Cardiac septum (tissue), 1 donor: Measurements from ENCODE around the gene C2orf80. TPM values are rescaled to one million over a fixed set of nuclear protein-coding genes. Genes with fewer than 3 reads are reported as not detected.

ENCODE experiments used
- DNase-seq: peaks from one replicate; pipeline ENCODE4 v3.0.0-alpha.2; 2020; ENCODE audit warnings: low spot score
- intact Hi-C: fragments of 100-400 bp; cut with DNase I; formaldehyde crosslinking; loops from one replicate; pipeline ENCODE4 v1.14.0; 2022
- total RNA-seq: library from RNA; stranded (reverse); fragmentation: NEBNext Ultra II Directional; extraction: Animal tissue kit (Norgen Biotek cat#: 25700); gene quantifications from one replicate; pipeline ENCODE4 v1.2.1, GENCODE V29; 2021
- donor health status: DM: no; HTN: no; CAD: no.

C2orf80 gene
- total RNA-seq, 1 donor from 2014 or later = not detected

DNA sequence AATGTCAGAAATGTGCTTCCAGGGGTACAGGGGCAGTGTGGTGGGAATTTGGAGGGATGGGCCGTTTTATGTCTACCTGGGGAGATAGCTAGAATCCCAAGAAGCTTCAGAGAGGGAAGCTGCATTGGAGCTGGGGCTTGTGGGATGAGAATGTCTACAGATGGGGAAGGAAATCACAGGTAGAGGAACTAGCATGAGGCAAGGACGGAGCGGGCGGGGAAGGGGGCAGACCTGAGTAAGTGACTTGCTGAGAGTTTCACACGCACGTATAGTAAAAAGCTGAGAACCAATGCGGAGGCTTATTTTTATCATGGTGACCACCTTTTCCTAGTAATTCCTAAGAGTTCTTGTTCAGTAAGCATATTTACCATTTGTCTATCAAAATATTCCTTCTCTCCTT, 6.3 kb downstream of the C2orf80 start:
- intact Hi-C loops = no loop called here
- no peak for DNase-seq

DNA sequence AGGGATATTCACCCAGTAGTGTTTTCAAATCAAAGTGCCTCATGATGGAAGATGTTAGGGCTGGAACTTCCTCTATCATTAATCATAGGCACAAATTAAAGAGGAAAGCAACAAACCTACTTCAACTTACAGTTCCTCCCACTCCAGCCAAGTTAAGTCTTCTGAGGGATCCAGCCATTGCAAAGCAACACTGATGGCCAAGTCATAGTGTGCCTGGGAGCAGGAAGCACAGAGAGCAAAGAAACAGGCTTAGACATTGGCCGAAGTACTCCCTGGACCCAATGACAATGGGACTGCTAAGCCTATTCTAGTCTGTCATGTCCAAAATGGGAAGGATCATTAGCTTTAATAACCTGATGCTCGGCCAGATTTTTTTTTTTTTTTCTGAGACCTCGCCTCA, 7.0 kb downstream of the C2orf80 start:
- DNase-seq = no peak
- intact Hi-C loops = no loop called here

- DNase-seq = no peak
- intact Hi-C loops = no loop called here
Observed at GRCh38 chr2:208179028-208179609, 10.7 kb downstream of the C2orf80 start.

DNA sequence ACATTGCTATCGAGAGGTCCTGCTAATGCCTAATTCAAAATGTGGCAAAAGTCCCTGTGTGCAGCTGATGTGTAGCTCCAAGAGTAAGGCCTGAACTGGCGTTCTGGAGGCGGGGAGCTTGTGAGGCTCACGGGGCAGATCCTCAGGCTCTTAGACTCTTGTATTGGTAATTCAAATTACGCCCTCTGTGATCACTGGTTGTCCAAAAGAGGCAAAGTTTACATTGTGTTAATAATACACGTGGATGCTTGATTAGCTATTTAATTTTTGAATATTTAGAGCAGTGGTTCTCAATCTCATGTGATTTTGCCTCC, 14.0 kb downstream of the C2orf80 start:
- intact Hi-C loops = loop anchor here (1.0 kb wide), 1 partner anchor 80 kb away; the partner anchor contains the start of gene IDH1

DNA sequence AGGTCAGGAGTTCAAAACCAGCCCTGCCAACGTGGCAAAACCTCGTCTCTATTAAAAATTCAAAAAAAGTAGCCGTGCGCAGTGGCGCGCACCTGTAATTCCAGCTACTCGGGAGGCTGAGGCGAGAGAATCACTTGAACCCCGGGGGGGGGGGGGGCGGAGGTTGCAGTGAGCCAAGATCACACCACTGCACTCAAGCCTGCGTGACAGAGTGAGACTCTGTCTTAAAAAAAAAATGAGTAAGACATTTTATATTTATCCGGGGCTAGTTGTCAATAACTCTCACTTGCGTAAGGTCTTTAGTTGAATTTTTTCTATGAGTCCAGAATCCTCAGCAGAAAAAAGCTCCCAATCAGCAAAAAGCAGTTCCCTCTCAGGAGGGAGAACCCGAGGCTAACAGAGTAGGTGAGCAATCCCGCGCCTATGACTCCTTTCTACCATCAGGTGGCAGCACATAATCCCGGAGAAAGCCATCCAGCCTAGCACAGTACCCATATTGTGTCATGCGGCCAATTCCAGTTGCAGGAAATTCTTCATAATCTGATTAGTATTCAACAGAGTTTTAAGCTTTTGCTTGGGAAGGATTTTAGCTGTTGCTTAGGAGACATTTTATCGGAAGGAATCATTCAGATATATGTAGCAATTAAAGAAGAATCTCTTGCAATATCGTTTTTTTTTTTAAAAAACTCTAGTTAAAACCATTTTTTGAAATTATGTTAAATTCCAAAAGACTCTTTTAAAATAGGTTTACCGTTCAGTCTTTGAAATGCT, 14.6 kb downstream of the C2orf80 start:
- intact Hi-C loops = loop anchor here (1.0 kb wide), 1 partner anchor 80 kb away; the partner anchor contains the start of gene IDH1
- peak; percentile 80 for DNase-seq

More for the DNA sequence above, 14.0 kb downstream of the C2orf80 start:
- no peak for DNase-seq

- DNase-seq = no peak
- intact Hi-C loops = no loop called here
Observed at GRCh38 chr2:208174144-208174543, 15.7 kb downstream of the C2orf80 start.

- intact Hi-C loops = no loop called here
- DNase-seq = no peak
Observed at GRCh38 chr2:208172125-208172524, 17.7 kb downstream of the C2orf80 start.

DNA sequence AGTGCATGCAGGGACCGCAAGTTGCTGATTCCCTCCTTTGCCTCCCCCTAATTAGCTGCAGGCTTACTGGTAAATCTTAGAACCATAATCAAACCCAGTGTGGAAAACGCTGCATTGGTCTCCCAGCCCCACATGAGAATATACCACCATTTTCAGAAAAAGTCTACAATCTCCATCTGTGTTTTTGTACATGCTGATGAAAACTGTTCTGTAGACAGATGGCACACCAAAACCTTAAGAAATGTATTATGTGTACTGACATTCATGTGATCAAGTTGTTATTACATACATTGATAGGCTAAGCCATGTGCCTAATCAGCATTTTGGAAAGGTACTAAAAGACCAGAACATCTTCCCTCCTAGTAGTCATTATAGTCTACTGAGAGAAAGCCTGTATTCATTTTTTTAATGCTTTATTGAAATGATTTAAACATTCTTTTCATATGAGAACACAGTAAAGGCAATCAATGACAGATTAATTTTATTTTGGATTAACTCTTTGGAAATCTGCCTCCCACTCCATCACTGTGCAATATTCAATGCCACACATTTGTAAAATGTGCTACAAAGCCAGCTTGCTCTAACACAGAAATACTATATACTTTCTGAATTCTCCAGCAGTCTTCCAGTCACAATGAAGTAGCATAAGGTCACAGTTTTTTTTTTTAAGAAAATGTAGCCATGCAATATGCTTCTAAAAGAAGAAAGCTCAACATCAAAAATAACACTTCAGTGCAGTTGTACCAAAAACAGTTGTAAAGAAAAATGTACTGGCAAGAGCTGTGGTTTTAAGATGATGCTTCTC, 24.7 kb downstream of the C2orf80 start:
- no peak for DNase-seq
- intact Hi-C loops = no loop called here

GRCh38 chr2:208163489-208163888, 26.3 kb downstream of the C2orf80 start, which contains the start of gene CRYGA:
CRYGA (minus strand) TSS chr2:208163589; CDS start chr2:208163556, 33 bp downstream.
- intact Hi-C loops = no loop called here
- no peak for DNase-seq

DNA sequence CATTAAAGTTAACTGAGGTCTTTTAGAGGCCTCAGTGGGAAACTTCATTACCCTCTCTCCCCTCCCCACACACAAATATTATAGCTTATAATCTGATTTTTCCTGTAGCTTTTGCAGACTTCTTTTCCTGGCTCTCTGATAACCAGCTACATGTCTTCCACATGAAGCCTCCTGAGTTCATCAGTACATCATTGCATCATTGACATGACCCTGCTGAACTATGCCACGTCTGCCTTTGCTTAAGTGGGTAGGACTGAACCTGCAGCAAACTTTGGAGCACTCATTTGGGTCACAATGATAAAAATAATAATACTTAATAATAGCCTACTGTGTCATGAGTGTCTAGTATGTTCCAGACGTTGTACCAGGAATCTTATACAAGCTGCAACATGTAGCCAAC, 33.4 kb downstream of the C2orf80 start:
- DNase-seq = no peak
- intact Hi-C loops = no loop called here

- intact Hi-C loops = no loop called here
Observed at GRCh38 chr2:208153156-208153555, 36.7 kb downstream of the C2orf80 start.

DNA sequence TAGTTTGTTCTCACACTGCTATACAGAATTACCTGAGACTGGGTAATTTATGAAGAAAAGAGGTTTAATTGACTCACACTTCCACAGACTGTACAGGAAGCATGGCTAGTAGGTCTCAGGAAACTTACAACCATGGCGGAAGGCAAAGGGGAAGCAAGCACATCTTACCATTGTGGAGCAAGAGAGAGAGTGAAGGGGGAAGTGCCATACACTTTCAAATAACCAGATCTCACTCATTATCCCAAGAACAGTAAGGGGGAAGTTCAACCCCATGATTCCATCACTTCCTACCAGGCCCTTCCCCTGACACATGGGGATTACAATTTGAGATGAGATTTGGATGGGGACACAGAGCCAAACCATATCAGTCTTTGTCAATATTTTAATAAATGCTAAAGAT, 38.9 kb downstream of the C2orf80 start:
- intact Hi-C loops = no loop called here
- DNase-seq = no peak

More at GRCh38 chr2:208153156-208153555, 36.7 kb downstream of the C2orf80 start:
- no peak for DNase-seq

GRCh38 chr2:208150094-208150493, 39.7 kb downstream of the C2orf80 start:
- intact Hi-C loops = no loop called here
- DNase-seq = no peak

DNA sequence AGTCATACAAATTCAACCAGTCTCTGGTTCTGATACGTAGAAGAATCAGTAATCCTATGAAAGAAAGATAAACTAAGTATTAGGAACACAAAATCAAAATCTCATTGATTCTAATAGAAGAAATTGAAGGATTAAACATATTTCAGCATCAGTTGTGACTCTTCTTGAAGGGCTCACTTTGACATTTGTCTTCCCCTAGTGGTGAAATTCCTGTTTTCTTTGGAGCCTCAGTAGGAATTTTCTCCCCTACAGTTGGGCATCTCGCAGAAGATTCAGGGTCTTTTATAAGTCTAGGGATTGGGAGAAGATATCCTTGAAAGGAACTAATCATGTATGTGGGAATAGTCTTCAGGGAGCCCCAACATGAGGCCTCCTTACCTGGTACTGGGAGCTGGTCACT, 41.0 kb downstream of the C2orf80 start:
- no peak for DNase-seq
- intact Hi-C loops = no loop called here

DNA sequence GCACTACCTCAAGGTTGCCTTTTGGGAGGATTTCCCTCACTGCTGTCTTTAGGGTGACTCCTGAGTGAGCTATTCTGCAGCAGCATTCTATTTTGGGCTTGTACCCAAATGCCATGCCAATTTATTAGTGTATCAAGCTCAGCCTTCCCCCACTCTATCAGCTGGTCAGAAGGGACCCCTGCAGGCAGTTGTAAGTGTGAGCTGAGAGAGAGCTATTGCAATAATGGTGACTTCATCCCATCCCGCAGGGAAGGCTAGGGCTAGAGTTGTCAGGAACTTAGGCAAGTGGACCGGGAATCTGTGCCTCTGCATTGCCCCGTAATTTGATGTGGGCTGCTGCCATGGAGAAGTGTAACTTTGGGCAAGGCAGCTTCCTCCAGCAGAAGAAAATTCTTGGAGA, 42.1 kb downstream of the C2orf80 start:
- no peak for DNase-seq
- intact Hi-C loops = no loop called here

DNA sequence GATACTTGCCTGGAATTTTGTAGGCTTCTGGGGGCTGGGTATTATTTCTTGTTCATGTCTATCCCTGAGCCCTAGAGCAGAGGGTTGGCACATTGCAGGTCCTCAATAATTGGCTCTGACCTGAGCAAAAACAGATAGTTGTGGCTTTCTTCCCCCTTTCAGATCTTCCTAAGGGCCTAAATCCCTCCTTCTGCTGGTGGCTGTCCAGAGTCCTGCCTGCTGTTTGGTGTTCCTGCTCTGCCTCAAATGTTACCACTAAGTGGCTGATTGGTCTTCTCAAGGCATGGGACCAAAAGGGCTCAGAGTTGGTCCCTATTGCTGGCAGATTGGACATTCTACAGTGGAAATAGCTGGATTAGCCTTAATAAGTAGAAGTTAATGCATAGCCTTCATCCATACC, 42.8 kb downstream of the C2orf80 start:
- DNase-seq = no peak
- intact Hi-C loops = no loop called here

DNA sequence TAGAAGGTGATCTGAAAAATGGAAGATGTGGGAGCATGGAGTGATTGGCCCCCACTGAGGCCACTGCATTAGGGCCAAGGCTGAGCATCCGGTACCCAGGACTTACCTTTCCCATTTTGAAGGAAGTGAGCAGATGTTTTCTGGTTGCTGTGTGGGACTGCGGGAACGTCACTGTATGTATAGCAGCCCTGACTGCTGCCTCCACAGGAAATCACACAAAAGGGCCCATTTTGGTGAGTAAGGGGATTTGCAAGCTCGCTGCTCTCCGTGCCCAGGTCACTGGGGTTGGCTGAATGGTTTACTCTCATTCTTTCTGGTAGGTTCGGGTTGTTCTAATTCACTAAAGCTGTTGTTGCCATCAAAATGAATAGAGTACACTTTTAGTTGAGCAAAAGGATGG, 43.8 kb downstream of the C2orf80 start, which contains the start of gene CRYGB:
CRYGB (minus strand) TSS at position 153 of the 400 bp plus-strand sequence; CDS start at position 115, 38 bp downstream.
- no peak for DNase-seq
- intact Hi-C loops = no loop called here

- no peak for DNase-seq
- intact Hi-C loops = no loop called here
Observed at GRCh38 chr2:208142925-208143799, 46.7 kb downstream of the C2orf80 start.

DNA sequence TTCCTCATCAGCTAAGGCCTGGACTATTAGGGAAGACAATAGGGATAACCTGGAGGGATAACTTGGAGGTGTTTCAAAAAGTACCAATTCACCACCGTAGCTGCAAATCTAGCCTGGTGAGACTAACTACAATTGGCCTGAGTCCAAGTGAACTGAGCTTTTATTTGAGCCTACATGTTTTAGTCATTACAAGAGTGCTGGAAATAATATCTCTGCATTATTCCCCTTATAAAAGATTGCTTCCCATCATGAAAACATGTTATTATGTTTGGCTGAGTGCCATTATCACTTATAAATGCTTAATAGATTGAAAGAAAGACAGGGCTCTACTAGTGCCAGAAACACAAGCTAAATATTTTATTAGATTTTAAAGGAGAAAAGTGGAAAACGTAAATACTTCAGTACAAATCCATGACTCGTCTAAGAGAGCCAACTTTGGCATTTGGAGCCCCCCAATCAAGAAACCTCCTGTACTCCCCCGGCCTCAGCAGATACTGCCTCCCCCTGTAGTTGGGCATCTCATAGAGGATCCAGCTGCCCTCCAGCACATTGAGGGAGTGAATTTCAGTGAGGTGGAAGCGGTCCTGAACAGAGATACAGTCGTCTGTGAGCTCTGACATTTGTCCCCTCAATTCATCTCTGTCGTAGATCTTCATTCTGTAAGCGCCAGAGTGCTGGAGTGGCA, 47.4 kb downstream of the C2orf80 start:
- no peak for DNase-seq
- intact Hi-C loops = no loop called here
